Measurements from ENCODE around the gene CSRP3.
A peak's percentile ranks its signal among the peaks of the same experiment; 100 is the strongest.

CSRP3 gene

GRCh38 chr11:19201737-19202605 is at the start of gene CSRP3:
TSS of gene CSRP3 (minus strand) at chr11:19201983. CDS start at chr11:19192448, 9,535 bp downstream.
- no peak for DNase-seq (ENCODE audit: low spot score)

DNA sequence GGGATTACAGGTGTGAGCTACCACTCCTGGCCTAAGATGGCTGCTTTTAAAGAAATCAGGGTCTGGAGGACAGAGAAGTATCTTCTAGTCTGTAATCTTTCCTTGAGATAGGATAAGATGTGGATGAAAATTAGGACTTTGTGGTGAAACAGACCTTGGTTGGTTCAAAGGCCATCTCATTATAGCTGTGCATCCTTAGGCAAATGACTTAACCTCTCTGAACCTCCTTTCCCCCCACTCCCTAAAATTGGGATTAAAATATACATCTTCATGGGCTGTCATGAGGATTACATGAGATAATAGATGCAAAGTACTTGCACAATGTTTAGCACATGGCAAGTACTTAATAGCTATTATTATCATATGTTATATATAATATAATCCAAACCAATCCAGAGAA is 49.8 kb upstream of the CSRP3 start:
- no peak for DNase-seq (ENCODE audit: low spot score)

DNA sequence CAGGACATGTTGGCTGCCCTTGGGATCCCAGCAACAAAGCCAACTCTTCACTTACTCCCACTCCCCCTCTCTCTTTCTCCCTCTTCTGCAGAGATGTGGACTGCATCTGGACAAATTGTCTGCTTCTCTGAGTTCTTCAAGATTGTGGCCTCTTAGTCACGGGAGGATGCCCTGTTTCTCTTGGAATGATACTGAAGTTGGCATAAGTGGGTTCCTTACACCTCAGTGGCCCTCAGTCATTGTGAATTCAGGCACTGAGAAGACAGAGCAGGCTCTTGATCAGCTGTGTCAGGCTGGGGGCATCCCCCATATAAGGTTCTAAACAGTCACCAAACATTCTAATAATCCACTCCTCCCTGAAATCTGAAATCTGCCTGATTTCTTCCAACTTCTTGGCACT is 45.0 kb upstream of the CSRP3 start:
- no peak for DNase-seq (ENCODE audit: low spot score)

DNA sequence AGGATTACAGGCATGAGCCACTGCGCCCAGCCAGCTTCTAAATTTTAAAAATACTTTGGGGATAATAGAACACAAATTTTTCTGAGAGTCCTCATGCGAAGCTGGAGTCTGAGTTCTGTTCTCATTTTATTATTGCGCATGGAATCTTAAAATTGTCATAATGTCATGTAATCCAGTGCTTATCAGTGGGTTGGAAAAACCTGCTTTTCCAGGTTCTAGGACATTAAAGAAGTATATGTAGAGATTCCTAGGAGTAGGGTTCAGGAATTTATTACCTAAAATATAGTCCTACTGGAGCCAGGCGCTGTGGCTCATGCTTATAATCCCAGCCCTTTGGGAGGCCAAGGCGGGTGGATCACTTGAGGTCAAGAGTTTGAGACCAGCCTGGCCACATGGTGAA is 43.6 kb upstream of the CSRP3 start:
- DNase-seq (ENCODE audit: low spot score) = no peak

- DNase-seq (ENCODE audit: low spot score) = no peak
Observed at GRCh38 chr11:19244621-19245020, 42.8 kb upstream of the CSRP3 start.

DNA sequence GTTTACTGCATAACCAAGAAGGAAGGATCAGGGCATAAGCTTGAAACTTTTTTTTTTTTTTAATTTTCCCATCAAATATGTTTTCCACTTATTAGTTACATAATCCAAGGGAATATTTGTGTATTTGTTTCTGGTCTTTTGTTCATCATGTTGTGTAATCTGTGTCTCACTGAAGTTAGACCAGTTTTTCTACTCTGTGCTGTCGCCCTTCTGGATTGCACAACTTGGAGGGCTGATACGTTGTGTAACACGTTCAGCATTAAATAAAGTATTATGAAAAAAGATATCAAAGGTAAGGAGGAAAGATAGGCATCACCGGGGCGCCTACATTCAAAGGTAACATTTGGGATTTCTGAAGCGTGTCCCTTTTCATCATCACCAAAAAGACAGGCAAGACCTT is 42.3 kb upstream of the CSRP3 start:
- no peak for DNase-seq (ENCODE audit: low spot score)

DNA sequence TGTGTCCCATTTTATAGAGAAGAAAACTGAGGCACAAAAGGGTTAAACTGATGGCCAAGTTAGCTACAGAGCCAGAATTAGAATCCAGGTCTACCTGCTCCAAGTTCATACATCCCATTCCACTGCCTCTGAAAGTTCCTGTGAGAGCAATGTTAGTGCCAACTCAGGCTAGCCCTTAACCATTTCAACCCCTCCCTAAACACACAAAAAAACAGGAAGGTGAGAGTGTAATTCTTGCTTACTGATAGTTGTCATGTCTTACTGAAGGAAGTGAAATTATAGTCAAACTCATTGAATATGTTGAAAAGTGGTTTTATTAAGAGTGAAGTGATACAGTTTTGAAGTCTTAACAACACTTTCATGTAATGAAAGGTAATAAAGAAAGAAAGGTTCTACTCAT is 41.8 kb upstream of the CSRP3 start:
- DNase-seq (ENCODE audit: low spot score) = no peak

DNA sequence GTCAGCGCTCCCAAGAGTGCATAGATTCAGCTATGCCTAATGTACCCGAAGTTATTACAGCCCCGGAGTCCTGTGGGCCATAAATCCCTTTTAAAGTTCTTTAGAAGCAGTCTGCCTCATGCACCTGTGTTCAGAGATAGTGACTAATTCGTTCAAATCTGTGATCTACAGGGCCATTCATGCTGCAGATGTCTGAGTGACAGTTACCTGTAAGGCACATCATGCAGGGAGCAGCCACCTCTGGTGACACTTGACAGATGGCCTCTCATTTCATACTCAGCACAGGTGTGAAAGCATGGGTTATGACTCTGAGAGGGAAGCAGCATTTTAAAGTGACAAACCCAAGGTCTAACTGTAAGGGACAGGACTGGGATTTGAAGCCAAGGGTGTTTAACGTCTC is 41.4 kb upstream of the CSRP3 start:
- no peak for DNase-seq (ENCODE audit: low spot score)

DNA sequence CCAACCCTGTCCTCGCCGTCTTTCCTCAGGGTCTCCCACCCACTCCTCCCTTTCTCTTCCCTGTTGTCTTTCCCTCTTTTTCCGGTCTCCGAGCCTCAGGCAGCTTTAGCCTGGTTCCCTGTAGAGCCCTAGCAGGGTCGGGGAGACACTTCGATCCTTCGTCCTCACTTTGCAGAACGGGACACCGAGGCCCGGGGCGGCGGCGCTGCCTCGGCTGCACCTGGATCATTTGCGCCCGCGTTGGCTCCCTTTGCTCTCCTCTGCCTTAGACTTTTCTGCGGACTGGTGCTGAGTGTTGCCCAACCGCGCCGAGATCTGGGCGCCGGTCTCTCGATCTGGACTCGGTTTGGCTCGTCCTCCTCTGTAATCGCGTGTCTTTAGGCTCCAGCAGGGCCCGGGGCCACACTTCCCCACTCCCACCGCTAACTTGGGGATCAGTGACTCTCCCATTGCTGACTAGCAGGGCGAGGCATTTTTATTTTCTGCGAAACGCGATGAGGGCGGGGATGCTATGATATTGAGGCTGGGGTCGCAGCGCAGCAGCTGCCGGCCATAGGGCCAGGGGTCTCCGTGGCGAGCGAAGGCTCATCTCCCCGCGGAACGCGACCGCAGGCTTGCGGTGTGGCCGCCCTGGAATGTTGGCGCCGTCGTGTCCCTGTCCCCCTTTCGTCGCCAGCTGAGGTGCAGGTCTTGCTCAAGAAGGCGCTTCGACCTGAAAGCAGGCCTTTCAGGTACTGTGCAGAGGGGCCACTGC is 40.6 kb upstream of the CSRP3 start:
- no peak for DNase-seq (ENCODE audit: low spot score)

DNA sequence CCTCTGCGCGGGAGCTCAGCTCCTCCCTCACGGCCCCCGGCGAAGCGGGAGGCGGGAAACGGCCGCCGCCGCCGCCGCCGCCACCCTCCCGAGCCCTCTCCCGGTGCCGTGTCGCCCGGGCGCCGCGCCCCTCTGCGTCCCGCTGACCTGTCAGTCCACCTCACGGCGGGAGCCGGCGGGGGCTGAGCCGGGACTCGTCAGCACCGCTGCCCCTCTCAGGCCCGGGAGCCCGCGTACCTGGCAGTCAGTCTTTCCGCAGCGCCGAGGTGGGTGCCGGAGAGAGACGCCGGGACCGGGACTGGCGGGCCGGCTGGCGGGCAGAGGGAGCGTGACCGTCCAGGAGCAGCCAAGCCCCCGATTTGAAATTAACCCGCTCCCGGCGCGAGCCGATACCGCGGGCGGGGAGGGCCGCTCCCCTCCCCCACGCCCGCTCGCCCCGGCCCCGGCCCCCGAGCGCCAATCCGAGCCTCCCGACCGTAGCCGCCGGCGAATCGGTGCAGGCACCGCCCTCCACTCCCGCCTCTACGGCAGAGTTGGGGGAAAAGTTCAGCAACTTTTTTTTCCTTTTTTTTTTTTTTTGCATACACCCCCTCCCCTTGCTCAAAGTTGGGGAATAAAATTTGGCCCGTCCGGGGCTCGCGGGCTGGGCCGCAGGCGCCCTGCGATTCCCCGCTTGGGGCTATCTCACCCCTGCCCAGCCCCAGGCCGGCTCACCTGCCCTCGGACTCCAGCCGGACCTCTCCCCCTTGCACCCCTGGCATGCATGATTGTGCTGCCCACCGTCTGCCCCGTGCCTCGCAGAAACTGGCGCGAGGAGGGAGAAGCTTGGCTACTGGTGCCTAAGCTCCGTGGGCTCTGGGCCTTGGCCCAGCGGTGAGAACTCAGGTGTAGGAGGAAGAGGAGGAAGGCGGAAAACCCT is 39.7 kb upstream of the CSRP3 start:
- DNase-seq (ENCODE audit: low spot score) = no peak

DNA sequence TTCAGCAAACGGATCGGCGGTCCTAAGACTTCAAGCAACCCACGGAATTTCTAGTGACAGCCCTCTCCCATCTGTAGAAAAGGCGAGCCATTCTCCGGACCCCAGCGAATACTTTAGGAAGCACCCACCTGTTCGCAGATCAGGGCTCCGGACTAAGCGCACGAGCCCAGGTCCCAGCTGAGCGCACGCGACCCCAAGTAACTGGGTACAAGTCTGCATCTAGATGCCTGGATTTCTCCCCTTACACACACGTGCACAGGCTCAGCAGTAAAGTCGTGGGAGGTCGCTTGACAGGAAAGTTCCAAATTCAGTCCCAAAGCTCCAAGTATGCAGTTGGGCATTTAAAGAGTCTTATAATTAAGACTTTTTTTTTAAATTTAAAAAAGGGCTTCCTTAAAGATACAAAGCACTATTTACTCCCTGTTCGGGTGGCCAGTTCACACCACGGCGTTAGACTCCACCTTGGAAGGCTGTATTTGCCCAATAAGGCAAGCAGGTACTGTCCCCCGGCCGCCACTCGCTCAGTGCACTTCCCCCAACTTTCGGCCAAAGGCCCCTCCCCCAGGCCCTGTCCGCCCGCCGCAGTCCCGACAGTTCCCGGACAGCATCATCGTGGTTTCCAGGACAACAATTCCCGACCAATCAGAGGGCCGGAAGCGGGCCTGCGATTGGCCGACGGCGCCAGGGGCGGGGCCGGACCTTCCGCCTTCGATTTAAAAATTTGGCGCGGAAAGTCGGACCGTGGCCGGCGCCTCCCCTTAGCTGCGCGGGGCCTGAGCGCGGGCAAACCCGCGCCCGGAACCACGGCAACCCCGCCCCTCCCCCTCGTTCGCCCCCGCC is 38.9 kb upstream of the CSRP3 start, which contains the start of gene E2F8:
E2F8 (minus strand) TSS at position 526 of the 840 bp plus-strand sequence. CDS start 824 bp downstream, outside the sequence.
- peak; percentile 97 for DNase-seq (ENCODE audit: low spot score)

DNA sequence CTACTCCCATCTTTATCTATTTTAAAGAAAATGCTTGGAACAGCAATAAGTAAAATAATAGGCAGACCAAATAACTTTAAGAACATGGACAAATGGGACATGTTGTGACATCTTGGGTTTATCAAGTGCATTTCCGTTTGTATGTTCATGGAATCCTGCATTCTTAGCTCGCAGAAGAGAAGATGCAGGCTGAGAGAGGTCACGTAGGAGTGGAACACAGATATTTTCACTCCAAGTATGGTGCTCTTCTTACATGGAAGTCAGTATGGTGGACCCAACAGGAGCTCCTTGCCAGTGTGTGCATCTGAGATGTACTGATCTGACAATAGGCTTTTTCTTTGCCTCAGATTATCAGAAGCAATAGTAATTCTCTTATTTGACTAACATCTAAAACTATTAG is 37.3 kb upstream of the CSRP3 start:
- DNase-seq (ENCODE audit: low spot score) = no peak

- no peak for DNase-seq (ENCODE audit: low spot score)
Observed at GRCh38 chr11:19237813-19238212, 36.0 kb upstream of the CSRP3 start.

- DNase-seq (ENCODE audit: low spot score) = no peak
Observed at GRCh38 chr11:19237381-19237780, 35.6 kb upstream of the CSRP3 start.

- no peak for DNase-seq (ENCODE audit: low spot score)
Observed at GRCh38 chr11:19234231-19234817, 32.5 kb upstream of the CSRP3 start.

DNA sequence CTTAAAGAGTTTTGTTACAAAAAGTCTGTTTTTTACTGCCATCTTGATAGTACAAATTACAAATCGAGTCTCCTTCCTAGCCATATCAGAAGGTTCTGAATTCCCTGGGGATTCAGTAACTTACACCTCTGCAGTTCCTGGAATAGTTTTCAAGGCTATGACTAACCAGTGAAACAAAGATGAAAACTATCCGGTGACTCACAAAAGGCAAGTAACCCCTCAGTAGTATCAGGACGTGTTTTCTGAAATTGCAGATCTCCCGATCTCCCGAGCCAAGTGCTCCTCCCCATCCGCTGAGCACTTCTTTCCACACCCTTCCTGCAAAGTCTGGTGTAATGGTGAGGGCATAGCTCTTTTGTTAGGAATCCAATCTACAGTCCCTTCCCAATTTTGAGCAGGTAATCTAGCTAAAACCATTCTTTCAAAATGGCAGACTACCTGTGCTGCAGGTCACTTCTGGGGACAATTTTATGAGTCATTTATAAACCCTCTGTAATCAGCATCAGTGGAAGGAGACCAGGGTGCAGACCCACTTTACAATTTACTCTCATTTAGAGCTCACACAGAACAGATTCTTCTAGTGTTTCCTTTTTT is 31.2 kb upstream of the CSRP3 start:
- DNase-seq (ENCODE audit: low spot score) = no peak

GRCh38 chr11:19229671-19230070 is 27.9 kb upstream of the CSRP3 start:
- no peak for DNase-seq (ENCODE audit: low spot score)

DNA sequence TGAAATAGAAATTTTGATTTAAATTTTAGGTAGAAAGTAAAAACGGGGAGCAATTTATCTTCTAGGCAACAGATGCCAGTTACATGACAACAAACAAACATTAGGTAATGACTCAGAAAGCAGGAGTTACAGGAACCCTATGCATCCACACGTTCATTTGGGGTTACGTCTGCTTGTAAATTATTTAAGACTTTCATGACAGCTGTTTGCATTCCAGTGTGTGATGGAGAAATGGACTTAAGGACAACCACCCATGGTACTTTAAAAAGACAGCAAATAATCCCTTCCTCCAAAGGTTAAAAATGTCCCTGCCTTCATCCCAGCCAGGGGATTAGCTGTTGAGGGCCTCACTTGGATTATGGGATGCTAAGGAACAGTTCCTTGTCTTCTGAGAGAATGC is 27.2 kb upstream of the CSRP3 start:
- no peak for DNase-seq (ENCODE audit: low spot score)

GRCh38 chr11:19226378-19227195 is 24.8 kb upstream of the CSRP3 start:
- DNase-seq (ENCODE audit: low spot score) = no peak

DNA sequence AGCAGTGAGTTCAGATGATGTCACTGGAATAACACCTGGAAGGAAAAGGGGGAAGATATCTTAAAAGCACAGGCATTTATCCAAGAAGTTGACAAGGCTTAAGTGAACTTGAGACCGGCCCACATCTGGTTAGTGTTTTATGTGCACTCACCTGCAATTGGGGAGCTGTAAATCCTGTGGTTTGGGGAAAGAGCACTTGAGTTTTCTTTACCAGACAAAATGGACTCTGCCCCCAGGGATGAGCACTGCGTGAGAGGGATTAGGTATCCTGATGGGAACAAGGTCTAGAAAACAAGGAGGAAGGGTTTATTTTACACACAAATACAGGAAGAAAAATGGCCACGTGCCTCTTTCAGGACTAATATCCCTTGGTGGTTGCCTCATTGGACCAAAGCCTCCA is 23.8 kb upstream of the CSRP3 start:
- no peak for DNase-seq (ENCODE audit: low spot score)
